Amniotic stem cell (primary cell): ENCODE measurements around the gene HAS3.
A peak's percentile ranks its signal among the peaks of the same experiment; 100 is the strongest.
"Not testable (repeated sequence)": the region's sequence is repeated elsewhere in the genome, so short reads cannot be mapped to it uniquely, and the experiment has no call there.

ENCODE experiments used
- DNase-seq: peaks from one replicate; lab custom pipeline; 2025; lab: John Stamatoyannopoulos, UW

The HAS3 gene

DNA sequence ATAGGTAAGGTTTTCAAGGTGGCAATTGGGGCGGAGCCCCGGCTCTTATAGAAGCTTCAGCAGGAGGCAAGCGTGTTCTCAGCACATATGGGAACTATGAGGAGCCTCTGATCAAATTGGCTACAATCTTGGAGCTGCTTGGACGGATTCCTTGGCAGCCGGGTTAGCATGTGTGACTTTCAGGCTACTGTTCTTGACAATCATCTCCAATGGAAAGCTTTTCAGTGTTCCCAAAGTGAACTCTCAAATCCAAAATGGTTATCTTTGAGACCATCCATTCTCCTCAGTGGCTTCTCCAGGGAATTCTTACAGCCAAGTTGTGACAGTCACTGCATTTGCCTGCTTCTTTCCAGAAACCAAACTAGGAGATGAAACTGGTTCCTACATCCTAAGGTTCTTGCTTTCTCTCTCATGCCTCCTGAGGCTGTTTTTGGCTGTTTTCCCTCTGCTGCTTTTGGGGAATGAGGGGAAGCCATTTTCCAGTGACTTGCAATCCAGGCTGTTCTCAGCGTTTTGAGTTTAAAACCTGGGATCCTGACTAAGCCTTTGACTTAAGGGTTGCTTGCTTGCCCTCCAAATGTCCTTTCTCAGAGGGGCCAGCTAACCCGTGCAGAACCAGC, 10.9 kb downstream of the HAS3 start:
- DNase-seq: no peak

DNA sequence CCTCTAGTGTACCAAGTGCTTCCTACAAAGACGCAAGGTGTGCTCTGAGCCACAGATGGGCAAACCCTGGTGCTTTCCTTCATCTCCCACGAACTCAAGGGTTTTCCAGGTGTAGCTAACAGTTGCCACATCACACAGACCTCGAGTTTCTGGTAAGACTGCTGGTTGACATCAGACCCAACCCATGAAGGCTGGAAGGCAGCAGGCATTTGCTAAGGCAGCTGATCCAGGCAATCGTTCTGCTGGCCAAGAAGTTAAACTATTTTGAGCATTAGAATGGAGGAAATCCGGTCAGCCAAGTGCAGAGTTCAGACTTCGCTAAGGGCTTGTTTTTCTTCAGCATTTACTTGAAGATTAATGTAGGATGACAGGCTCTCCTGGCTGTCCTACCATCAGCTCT, 11.5 kb downstream of the HAS3 start:
- DNase-seq: no peak

DNA sequence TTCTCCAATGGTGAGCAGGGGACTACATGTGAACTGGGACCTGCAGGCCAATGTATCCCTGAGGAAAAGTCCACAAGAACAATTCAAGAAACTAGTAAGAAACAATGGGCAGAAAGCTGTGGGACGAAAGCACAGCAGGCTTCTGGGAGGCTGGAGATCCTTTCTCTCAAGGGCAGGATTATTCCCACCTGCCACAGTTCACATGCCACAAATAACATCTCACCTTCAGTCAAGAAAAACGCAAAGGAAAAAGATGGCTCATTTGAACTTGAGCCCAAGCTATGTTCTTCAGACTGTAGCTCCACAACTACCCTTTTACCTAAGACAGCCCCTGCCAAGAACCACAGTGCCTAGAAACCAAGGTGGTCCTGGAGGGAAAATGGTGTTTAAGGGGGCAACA, 13.0 kb downstream of the HAS3 start:
- no peak for DNase-seq

- DNase-seq: no peak
Measured at GRCh38 chr16:69118994-69119393, 13.5 kb downstream of the HAS3 start.

GRCh38 chr16:69119536-69119935, 14.1 kb downstream of the HAS3 start:
- no peak for DNase-seq

DNA sequence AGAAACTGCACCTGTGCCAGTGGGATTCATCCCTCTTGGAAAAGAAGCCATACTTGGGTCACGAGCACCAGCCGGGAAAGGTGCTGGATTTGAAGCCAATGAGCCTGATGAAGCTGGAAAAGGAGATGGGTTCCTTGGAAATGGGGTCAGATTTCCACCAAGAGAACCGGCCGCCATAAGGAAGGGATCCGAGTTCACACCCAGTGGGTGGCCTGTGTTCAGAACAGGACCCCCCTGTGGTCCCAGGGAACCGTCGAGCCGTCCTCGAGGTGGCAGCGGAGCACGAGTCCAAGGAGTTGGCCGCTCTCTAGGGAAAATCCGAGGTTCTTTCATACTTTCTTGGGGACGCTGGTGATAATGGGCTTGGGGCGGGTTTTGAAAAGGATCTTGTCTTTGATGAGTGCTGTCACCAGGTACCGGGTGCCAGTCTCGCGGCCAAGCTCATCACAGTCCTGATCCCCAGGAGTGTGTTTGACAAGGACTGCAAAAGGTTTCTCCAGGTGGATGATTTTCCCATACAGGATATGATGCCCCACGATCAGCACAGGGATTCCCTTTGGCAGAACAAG, 14.7 kb downstream of the HAS3 start:
- DNase-seq: no peak

GRCh38 chr16:69123910-69124309, 18.5 kb downstream of the HAS3 start:
- peak; percentile 63 for DNase-seq

DNA sequence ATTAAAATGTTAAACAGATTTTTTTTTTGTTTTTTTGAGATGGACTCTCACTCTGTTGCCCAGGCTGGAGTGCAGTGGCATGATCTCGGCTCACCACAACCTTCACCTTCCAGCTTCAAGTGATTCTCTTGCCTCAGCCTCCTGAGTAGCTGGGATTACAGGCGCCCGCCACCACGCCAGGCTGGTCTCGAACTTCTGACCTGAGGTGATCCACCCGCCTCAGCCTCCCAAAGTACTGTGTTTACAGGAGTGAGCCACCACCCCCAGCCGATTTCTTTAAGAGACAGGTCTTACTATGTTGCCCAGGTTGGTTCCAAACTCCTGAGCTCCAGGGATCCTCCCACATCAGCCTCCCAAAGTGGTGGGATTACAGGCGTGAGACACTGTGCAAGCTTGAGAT, 19.0 kb downstream of the HAS3 start:
- not testable (repeated sequence) for DNase-seq

DNA sequence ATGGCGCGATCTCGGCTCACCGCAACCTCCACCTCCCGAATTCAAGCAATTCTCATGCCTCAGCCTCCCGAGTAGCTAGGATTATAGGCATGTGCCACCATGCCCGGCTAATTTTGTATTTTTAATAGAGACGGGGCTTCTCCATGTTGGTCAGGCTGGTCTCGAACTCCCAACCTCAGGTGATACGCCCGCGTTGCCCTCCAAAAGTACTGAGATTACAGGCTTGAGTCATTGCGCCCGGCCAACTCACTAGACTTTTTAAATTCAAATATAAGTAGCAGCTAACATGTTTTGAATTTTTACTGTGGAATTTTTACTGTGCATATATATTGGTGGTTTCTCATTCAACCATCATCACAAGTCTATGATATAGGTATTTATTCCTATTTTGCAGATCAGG, 19.5 kb downstream of the HAS3 start:
- DNase-seq: not testable (repeated sequence)

DNA sequence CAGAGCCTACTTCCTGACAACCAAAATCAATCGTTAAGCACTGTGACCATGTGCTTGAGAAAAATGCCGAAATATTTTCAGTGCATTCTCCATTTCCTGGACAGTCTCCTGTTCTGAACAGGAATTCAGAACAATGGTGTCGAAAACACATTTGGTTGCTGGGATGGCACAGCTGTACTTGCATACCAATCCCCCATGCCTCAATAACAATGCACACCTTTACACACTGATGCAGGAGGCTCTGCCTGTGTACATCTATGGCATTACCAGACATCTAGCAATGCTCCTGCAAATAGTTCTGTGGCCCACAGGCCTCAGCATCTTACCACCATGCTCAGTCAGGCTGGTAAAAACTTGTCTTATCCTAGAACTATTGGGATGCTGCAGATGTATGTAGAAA, 20.8 kb downstream of the HAS3 start:
- no peak for DNase-seq

DNA sequence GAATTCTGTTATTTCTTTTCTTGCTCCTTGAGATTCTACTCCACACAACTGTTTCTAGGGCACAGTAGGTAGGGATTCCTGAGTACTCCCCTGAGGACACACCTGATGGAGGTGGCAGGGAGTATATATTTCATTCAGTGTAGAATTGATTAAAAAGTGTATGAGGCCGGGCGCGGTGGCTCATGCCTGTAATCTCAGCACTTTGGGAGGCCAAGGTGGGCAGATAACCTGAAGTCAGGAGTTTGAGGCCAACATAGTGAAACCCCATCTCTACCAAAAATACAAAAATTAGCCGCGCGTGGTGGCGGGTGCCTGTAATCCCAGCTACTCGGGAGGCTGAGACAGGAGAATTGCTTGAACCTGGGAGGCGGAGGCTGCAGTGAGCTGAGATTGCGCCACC, 21.3 kb downstream of the HAS3 start:
- not testable (repeated sequence) for DNase-seq

DNA sequence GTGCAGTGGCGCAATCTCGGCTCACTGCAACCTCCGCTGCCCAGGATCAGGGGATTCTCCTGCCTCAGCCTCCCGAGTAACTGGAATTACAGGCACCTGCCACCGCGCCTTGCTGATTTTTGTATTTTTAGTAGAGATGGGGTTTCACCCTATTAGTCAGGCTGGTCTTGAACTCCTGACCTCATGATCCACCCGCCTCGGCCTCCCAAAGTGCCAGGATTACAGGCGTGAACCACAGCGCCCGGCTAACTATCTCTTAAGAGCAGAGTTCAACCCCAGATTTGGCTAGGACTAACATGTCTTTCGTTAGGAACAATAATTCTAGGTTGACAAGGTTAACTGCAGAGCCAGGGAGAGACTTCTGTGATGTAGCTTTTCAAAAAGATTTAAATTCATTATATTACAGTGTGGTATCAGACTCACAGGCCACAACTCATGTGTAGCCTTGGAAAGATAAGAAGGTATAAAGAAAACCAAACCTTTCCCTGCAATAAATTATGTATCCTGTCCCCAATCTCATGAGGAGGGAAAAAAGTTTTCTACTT, 22.6 kb downstream of the HAS3 start:
- DNase-seq: no peak

DNA sequence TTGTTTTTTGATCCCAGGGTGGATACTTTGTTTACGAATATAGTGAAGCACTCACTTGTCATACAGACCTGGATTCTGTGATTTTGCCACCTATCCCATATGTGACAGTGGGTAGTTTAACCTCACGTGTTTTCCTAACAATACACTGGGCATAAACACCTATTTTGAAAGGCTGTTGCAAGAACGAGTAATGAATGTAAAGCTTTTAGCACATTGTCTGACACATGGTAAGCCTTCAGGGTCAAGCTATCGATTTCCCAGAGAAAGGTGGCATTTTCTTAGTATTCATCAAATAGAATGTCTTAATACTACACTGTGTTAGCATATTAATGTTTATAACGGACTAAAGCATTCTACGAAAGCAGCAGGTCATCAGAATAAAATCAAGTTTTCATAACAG, 25.0 kb downstream of the HAS3 start:
- DNase-seq: no peak

DNA sequence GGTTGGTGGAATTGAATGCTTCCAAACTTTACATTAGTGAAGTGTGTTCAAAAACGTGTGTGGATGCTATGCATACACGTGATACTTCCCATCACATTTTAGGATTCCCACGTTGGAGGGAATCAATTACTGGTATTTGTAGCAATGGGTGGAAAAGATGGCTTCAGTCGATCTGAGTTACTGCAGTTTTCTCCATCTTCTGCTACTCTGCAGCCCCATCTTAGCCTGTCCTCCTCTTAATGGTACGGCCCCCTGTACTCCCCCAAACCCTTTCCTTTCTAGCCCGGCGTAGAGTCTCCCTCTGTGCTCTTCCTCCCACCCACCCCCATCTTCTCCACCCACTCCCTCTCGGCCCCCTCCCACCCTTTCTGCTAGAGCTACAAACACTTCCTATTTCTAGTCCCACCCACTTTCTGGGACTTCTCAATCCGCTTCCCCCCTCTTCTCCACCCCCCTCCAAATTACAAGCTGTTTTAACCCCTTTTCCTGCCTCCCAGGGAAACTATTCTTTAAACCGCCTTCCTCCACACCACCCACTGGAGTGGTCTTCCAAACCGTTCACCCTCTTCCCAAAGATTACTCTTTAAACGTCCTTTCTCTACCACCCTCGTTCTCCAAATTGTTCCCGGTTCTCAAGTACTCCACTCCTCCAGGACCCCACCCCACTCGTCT, 25.9 kb downstream of the HAS3 start:
- no peak for DNase-seq

GRCh38 chr16:69131839-69132423, 26.5 kb downstream of the HAS3 start:
- DNase-seq: peak; percentile 58

- DNase-seq: peak; percentile 69
Measured at GRCh38 chr16:69132424-69133252, 27.2 kb downstream of the HAS3 start, which contains the start of the genes CHTF8 and UTP4. Gene CHTF8 (minus strand): TSS chr16:69132588. CDS start chr16:69121458, 11,130 bp downstream. Gene UTP4 (plus strand): TSS chr16:69132649. CDS start chr16:69133460, 811 bp downstream.

GRCh38 chr16:69133373-69133954, 28.0 kb downstream of the HAS3 start:
- DNase-seq: no peak

GRCh38 chr16:69138608-69139007, 33.2 kb downstream of the HAS3 start:
- DNase-seq: no peak

GRCh38 chr16:69139464-69139863, 34.0 kb downstream of the HAS3 start:
- DNase-seq: not testable (repeated sequence)

- no peak for DNase-seq
Measured at GRCh38 chr16:69141014-69141413, 35.6 kb downstream of the HAS3 start.

- DNase-seq: no peak
Measured at GRCh38 chr16:69141936-69142335, 36.5 kb downstream of the HAS3 start.
